Epithelial cell of prostate (primary cell): ENCODE data around the gene AKAP8L.

ENCODE experiments used
- DNase-seq: peaks from one replicate; pipeline ENCODE4 v3.0.0-alpha.2; 2011; ENCODE audit warnings: low read depth, low spot score
- H3K27ac ChIP-seq: fragments of 450-650 bp; 2 replicates; pipeline ENCODE4 v1.5.1; 2017; ENCODE audit warnings: mild to moderate bottlenecking

AKAP8L gene, protein sequence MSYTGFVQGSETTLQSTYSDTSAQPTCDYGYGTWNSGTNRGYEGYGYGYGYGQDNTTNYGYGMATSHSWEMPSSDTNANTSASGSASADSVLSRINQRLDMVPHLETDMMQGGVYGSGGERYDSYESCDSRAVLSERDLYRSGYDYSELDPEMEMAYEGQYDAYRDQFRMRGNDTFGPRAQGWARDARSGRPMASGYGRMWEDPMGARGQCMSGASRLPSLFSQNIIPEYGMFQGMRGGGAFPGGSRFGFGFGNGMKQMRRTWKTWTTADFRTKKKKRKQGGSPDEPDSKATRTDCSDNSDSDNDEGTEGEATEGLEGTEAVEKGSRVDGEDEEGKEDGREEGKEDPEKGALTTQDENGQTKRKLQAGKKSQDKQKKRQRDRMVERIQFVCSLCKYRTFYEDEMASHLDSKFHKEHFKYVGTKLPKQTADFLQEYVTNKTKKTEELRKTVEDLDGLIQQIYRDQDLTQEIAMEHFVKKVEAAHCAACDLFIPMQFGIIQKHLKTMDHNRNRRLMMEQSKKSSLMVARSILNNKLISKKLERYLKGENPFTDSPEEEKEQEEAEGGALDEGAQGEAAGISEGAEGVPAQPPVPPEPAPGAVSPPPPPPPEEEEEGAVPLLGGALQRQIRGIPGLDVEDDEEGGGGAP

GRCh38 chr19:15418579-15419412, at the start of gene AKAP8L:
AKAP8L (minus strand) TSS chr19:15418988; CDS start chr19:15418923, 65 bp downstream.
- DNase-seq: peak; percentile 98
- peak within 1 kb of the TSS; percentile 63 for H3K27ac ChIP-seq

GRCh38 chr19:15467734-15468214, 49.0 kb upstream of the AKAP8L start:
- no peak for DNase-seq
- no peak overlapping the region for H3K27ac ChIP-seq

DNA sequence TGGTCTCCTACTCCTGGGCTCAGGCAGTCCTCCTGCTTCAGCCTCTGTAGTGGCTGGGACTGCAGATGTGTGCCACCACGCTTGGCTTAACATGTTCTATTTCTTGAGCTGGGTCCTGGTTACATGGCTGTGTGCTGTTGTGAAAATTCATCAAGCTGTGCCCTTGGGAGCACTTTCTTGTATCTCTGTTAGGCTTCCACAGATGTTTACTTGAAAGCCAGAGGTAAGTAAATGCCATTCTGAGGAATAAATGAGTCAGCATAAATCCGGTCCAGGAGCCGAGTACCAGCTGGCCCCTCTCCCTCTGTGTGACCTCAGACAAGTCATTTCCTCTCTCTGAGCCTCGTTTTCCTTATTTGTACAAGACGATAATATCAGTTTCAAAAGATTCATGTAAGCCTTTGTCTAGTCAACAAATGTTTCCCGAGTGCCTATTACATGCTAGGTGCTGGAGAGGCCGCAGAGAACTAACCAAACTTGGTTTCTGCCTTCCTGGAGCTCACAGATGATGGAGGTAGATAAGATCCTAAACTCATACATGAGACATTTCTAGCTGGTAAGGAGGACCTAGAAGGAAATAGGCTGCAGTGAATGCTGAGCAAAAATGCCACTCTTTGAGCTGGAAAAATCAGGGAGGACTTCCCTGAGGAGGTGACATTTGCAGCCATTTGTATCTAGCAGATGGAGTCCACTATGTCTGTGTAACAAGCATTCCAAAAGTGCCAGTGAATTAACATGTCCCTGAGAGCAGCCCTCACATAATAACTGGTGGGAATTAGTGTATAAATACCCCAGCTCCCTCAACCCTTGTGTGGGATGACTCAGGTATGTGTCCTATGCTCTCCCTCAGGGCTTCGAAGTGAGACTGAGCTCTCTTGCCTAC, 48.3 kb upstream of the AKAP8L start:
- peak; percentile 48 for DNase-seq
- H3K27ac ChIP-seq: no peak overlapping the region

DNA sequence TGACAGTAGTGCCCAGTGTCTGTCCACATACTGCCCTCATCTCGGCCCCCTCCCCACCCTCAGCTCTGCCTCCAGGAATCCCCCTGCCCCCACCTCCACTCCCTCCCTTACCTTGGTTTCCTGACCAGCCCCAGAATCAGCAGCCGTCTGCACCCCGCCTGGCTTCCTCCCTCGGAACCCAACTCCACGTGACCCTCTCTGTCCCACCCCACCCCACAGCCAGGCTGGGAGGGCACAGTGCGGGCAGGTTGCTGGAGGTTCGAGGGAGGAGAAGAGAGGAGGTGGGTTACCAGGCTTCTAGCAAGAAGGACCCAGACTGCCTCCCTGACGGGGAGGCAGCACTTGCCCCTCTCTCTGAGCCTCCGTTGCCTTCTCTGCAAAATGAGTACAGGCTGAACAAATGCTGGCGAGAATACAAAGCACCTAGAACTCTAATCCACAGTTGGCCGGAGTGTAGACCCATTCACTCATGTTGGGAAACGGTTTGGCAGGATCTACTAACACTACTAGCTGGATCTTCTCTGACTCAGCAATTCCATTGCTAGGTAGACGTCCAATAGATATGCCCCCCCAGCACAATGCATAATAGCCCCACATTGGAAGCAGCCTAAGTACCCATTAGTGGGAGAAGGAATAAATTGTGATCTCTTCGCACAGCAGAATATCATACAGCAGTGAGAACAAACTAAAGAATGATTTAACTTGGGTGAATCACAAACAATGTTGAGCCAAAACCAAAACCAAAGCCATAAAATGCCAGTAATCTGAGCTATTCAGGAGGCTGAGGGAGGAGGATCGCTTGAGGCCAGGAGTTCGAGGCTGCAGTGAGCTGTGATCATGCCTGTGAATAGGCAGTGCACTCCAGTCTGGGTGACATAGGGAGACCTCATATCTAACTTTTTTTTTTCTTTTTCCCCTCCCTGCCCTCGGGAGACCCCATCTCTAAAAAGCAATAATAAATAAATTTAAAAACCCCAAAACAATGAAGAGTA, 45.9 kb upstream of the AKAP8L start, which contains the start of gene RASAL3:
RASAL3 (minus strand) TSS at position 151 of the 992 bp plus-strand sequence. CDS start 186 bp downstream, outside the sequence.
- H3K27ac ChIP-seq: no peak within 1 kb of the TSS
- no peak for DNase-seq

- no peak overlapping the region for H3K27ac ChIP-seq
- DNase-seq: no peak
Measured at GRCh38 chr19:15463861-15464371, 45.1 kb upstream of the AKAP8L start.

GRCh38 chr19:15461694-15462093, 42.9 kb upstream of the AKAP8L start:
- DNase-seq: no peak
- no peak overlapping the region for H3K27ac ChIP-seq

GRCh38 chr19:15457701-15458484, 39.1 kb upstream of the AKAP8L start:
- no peak overlapping the region for H3K27ac ChIP-seq
- no peak for DNase-seq

DNA sequence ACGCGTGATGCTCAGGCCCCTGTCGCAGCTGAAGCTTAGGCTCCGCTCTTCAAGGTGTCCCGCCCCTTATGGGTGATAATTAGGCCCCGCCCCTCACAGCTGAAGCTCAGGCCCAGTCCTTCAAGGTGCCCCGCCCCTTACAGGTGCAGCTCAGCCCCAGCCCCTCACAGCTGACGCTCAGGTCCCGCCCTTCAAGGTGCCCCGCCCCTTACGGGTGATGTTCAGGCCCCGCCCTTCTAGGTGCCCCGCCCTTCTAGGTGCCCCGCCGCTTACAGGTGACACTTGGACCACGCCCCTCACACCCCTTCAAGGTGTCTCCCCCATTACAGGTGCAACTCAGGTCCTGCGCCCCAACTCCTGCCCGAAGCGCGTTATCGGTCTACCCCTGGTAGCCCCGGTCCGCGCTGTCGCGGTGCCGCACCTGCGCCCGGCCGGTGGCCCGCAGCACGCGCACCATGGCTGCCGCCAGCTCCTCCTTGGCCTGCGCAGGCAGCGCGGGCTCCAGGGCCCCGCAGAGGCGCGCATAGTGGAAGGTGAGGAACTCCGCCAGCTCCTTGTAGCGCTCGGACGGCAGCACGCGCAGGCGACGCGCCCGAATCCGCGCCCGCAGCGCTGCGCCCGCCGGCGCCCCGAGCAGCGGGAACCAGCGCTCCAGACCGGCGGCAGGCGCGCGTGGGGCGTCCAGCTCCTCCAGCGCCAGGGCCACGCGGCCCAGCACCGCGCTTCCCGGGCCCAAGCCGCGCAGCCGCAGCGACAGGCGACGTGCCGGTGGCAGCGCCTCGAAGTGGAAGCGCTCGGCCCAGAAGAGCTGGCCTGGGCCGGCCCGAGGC, 38.3 kb upstream of the AKAP8L start:
- DNase-seq: no peak
- H3K27ac ChIP-seq: no peak overlapping the region

- no peak for DNase-seq
- no peak overlapping the region for H3K27ac ChIP-seq
Measured at GRCh38 chr19:15456441-15456840, 37.7 kb upstream of the AKAP8L start.

GRCh38 chr19:15455996-15456395, 37.2 kb upstream of the AKAP8L start:
- DNase-seq: no peak
- no peak overlapping the region for H3K27ac ChIP-seq

- no peak overlapping the region for H3K27ac ChIP-seq
- no peak for DNase-seq
Measured at GRCh38 chr19:15453906-15454860, 35.4 kb upstream of the AKAP8L start.

DNA sequence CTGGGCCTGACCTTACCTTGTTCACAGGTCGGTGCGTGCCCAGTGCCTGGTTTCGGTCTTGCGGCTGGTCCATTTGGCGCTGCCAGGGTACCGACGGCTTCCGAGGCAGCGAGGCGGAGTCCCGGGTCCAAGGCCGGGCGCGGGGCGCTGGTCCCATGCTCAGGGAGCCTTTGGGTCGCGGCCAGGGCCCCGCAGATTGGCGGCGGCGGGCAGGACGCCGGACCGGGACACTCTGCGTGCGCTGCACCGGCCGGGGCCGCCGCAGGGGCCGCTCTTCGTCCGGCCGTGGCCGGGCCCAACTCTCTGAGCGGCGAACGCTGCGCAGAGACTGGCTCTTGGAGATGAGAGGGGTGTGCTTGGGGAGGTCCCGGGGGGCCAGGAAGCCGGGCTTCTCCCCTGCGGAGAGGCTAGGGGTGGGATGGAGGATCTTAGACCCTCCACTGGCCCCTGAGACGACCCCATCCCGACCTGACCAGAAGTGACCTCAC, 34.3 kb upstream of the AKAP8L start:
- H3K27ac ChIP-seq: no peak overlapping the region
- DNase-seq: no peak

DNA sequence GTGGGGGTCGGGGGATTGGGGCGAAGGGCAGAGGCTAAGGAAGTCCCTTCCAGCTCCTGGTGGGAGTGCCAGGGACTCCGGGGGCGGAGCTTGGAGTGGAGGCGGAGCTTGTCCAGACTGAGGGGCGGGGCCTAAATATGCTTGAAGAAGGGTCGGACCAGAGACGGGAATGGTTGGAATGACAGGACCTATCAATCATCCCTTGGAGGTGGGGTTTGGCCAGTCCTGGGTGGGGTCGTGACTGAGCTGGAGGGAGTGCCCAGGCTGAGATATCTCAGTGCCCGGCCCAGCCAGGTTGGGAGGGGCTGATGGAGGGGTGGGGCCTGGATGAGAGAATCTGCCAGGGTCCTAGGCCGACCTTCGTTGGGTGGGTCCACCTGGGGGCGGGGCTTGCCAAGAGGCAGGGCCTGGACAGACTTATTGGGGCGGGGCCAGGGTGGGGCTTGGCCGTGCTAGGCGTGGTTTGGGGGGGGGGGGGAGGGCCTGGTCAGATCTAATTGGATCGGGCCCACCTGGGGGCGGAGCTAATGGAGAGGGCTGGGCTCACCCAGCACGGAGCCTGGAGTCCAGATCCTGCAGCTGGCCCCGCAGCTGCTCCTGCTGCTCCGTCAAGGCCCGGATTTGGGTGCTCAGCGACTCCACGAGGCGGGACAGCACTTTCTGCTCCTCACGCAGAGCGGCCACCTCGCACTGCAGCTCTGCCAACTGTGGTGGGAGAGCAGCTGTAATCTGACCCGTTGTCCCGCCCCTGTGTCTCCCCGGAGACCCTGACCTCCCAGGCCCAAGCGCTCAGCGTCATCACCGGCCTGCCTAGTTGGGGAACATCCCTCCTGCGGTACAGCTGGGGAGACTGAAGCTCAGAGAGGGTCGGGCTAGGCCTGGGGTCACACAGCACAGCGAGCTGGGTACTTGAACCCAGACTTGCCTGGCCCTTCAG, 33.6 kb upstream of the AKAP8L start:
- DNase-seq: no peak
- H3K27ac ChIP-seq: no peak overlapping the region

- no peak for DNase-seq
- H3K27ac ChIP-seq: no peak overlapping the region
Measured at GRCh38 chr19:15450528-15450890, 31.7 kb upstream of the AKAP8L start.
